Measurements from ENCODE around the gene TAC3.

- TF ChIP-seq POLR2A (IDR thresholded peaks at IDR 0.05; ENCODE audit: low read depth, low read length) (no peak), POLR2AphosphoS5 (IDR thresholded peaks at IDR 0.05; ENCODE audit: low read depth, low read length) (no peak)
Observed at GRCh38 chr12:57051011-57051410, 34.7 kb upstream of the TAC3 start.

Measured in GM12891 (cell line).